Naive thymus-derived CD4-positive, alpha-beta T cell (primary cell): Measurements from ENCODE around the gene CELF2. TPM values are rescaled to one million over a fixed set of nuclear protein-coding genes. Genes with fewer than 3 reads are reported as not detected.

Experiments used
- ATAC-seq: fragments of 150-1000 bp; cut with Tn5 transposase; 2 replicates; pipeline ENCODE4 v1.10.0; 2021; ENCODE audit warnings: mild to moderate bottlenecking, moderate library complexity
- CTCF ChIA-PET: fragments of 350-600 bp; sonication (Branson Sonifier 250); formaldehyde crosslinking; loops from one replicate; lab custom pipeline; 2021; ENCODE audit warnings: antibody characterized with exemption; lab: Charles Lee
- POLR2A ChIA-PET: fragments of 350-600 bp; sonication (Branson Sonifier 250); formaldehyde crosslinking; loops from one replicate; lab custom pipeline; 2021; ENCODE audit warnings: antibody characterized with exemption, inconsistent platforms; lab: Charles Lee
- DNase-seq, 9 donors: peaks; one replicate each; pipeline versions ENCODE4 v3.0.0 to v3.0.0-alpha.2; 2020 to 2022; ENCODE audit warnings: mixed read lengths in 1 of 9
- H3K27ac ChIP-seq: one replicate; pipeline ENCODE4 v1.7.0; 2013; ENCODE audit warnings: mild to moderate bottlenecking, low read depth, low read length, moderate library complexity
- H3K27me3 ChIP-seq, 2 donors: one replicate each; pipeline ENCODE4 v1.7.0; 2013; ENCODE audit warnings: low read length in 2 of 2, mild to moderate bottlenecking in 2 of 2, moderate library complexity in 2 of 2; ENCODE audit not compliant: control insufficient read depth in 2 of 2, insufficient read depth in 2 of 2
- H3K36me3 ChIP-seq, 3 experiments: 1 replicate in 2 of 3; 2 replicates in 1 of 3; pipeline ENCODE4 v1.7.0; 2013; ENCODE audit warnings: low read length in 3 of 3, mild to moderate bottlenecking in 3 of 3, moderate library complexity in 1 of 3; ENCODE audit not compliant: insufficient read depth in 3 of 3, control insufficient read depth in 2 of 3
- H3K4me1 ChIP-seq, 2 donors: one replicate each; pipeline ENCODE4 v1.7.0; 2013; ENCODE audit warnings: low read length in 2 of 2, mild to moderate bottlenecking in 2 of 2, moderate library complexity in 1 of 2; ENCODE audit not compliant: control insufficient read depth in 2 of 2, insufficient read depth in 2 of 2
- H3K4me3 ChIP-seq: 2 replicates; pipeline ENCODE4 v1.7.0; 2013; ENCODE audit warnings: mild to moderate bottlenecking, low read length
- H3K9me3 ChIP-seq, 3 experiments: 1 replicate in 2 of 3; 2 replicates in 1 of 3; pipeline ENCODE4 v1.7.0; 2013; ENCODE audit warnings: low read length in 3 of 3; ENCODE audit not compliant: control insufficient read depth in 2 of 3
- H3K27ac Mint-ChIP-seq, 9 donors: one replicate each; pipeline ENCODE4 v1.8.0; 2020 to 2022; ENCODE audit warnings: mixed read lengths in 9 of 9, mild to moderate bottlenecking in 8 of 9, moderate library complexity in 5 of 9, inconsistent platforms in 2 of 9
- H3K27me3 Mint-ChIP-seq, 5 donors: one replicate each; pipeline ENCODE4 v1.8.0; 2021 to 2022; ENCODE audit warnings: mixed read lengths in 5 of 5, mild to moderate bottlenecking in 1 of 5
- H3K36me3 Mint-ChIP-seq, 5 donors: one replicate each; pipeline ENCODE4 v1.8.0; 2020 to 2022; ENCODE audit warnings: mixed read lengths in 5 of 5, mild to moderate bottlenecking in 3 of 5, inconsistent platforms in 1 of 5
- H3K4me1 Mint-ChIP-seq, 7 donors: one replicate each; pipeline ENCODE4 v1.8.0; 2020 to 2022; ENCODE audit warnings: mixed read lengths in 7 of 7, mild to moderate bottlenecking in 3 of 7, inconsistent platforms in 1 of 7
- H3K4me3 Mint-ChIP-seq, 10 donors: one replicate each; pipeline ENCODE4 v1.8.0; 2020 to 2022; ENCODE audit warnings: mild to moderate bottlenecking in 10 of 10, mixed read lengths in 10 of 10, moderate library complexity in 6 of 10, inconsistent platforms in 2 of 10
- H3K9me3 Mint-ChIP-seq, 11 donors: one replicate each; pipeline ENCODE4 v1.8.0; 2020 to 2022; ENCODE audit warnings: mixed read lengths in 11 of 11, mild to moderate bottlenecking in 4 of 11, inconsistent platforms in 1 of 11, moderate library complexity in 1 of 11
- intact Hi-C, 2 donors: fragments of 100-400 bp; cut with micrococcal nuclease; formaldehyde crosslinking; loops; one replicate each; pipeline ENCODE4 v1.15.1; 2023
- polyA plus RNA-seq, 2 donors: library from polyadenylated mRNA; unstranded; fragments of 300-500 nt; fragmentation: Illumina TruSeq; gene quantifications; one replicate each; pipeline ENCODE4 v1.2.3, GENCODE V29; 2021
- total RNA-seq, 6 experiments: library from RNA in 5 of 6; stranded (reverse) in 5 of 6; gene quantifications; 1 replicate in 5 of 6; 2 replicates in 1 of 6; pipeline ENCODE4 v1.2.3 and lab custom pipeline; 2021 to 2026

CELF2 gene
- total and polyA plus RNA-seq, 7 experiments from 2014 or later: 135 to 207 (median 178) TPM

- Histone ChIP-seq H3K4me3 (no peak overlapping the region), H3K4me1 (peaks cover 27 to 48% of the 10 kb centered on the region in 2 donors), H3K36me3 (peaks cover 8 to 64% (median 24%) of the 10 kb centered on the region in 3 experiments), H3K27me3 (no peaks in the 10 kb centered on the region), H3K9me3 (no peaks in the 10 kb centered on the region), H3K27ac (peak overlapping the region; percentile 31)
- DNase-seq: no peak
- Mint-ChIP-seq H3K36me3 (peaks cover 9 to 32% (median 17%) of the 10 kb centered on the region in 5 donors), H3K4me1 (peaks cover 28 to 60% (median 36%) of the 10 kb centered on the region in 7 donors), H3K27ac (no peak overlapping the region), H3K4me3 (no peak overlapping the region), H3K27me3 (no peaks in the 10 kb centered on the region), H3K9me3 (no peaks in the 10 kb centered on the region)
- CTCF ChIA-PET: no interaction called here
- no peak for ATAC-seq
- POLR2A ChIA-PET: interaction anchor here (0.6 to 1.0 kb wide), 3 partner anchors 20 to 74 kb away, joined by 3 to 4 read pairs (median 3); no protein-coding TSS in a partner anchor
- intact Hi-C loops: no loop called here
These were observed 229.2 kb downstream of the CELF2 start for GRCh38 chr10:11246752-11247467.

DNA sequence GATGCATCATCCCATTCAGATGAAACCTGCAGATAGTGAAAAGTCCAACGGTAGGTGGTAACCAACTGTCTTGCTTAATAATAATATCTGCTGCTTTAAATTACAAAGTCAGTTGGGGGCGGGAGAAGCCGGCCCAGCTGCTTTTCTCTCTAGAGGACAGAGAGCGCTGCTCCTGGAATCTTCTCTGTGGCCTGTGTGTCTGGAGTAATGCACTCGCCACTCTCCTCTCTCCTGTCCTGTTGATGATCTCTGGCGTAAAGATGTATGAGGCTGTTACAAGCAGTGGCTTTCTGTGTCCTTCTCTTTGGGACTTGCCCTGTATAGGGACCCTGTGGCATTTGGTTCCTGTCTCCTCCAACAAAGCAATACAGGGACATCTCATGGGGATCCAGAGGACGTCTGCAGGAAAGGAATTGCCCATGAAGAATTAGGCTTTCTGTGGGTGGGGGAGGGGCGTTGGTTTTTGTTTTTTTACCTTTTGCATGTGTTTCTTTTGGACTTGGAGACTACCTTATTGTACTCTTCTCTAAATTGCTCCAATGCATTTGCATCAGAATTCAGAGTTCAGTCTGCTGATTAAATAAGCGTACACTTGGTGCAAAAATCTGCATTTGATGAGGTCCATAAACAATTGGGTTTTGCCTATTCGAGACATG, 231.6 kb downstream of the CELF2 start:
- H3K4me1 Mint-ChIP-seq: peaks cover 19 to 50% (median 43%) of the 10 kb centered on the region in 7 donors
- CTCF ChIA-PET: no interaction called here
- intact Hi-C loops: no loop called here
- POLR2A ChIA-PET: interaction anchor here (0.7 to 1.3 kb wide), 4 partner anchors 8 to 91 kb away, joined by 3 read pairs; no protein-coding TSS in a partner anchor
- Histone ChIP-seq H3K27me3 (no peaks in the 10 kb centered on the region), H3K36me3 (peaks cover 8 to 70% (median 38%) of the 10 kb centered on the region in 3 experiments), H3K4me1 (peaks cover 25% of the 10 kb centered on the region in 2 donors), H3K4me3 (no peak overlapping the region), H3K9me3 (no peaks in the 10 kb centered on the region), H3K27ac (no peak overlapping the region)
- H3K9me3 Mint-ChIP-seq: no peaks in the 10 kb centered on the region
- no peaks in the 10 kb centered on the region for H3K27me3 Mint-ChIP-seq
- peak overlapping the region in 1 of 10 donors; percentile 11 for H3K4me3 Mint-ChIP-seq
- peak overlapping the region in 7 of 9 donors; percentile 14 to 83 (median 72) for H3K27ac Mint-ChIP-seq
- ATAC-seq: no peak
- peaks cover 8 to 31% (median 19%) of the 10 kb centered on the region in 5 donors for H3K36me3 Mint-ChIP-seq
- DNase-seq: no peak

DNA sequence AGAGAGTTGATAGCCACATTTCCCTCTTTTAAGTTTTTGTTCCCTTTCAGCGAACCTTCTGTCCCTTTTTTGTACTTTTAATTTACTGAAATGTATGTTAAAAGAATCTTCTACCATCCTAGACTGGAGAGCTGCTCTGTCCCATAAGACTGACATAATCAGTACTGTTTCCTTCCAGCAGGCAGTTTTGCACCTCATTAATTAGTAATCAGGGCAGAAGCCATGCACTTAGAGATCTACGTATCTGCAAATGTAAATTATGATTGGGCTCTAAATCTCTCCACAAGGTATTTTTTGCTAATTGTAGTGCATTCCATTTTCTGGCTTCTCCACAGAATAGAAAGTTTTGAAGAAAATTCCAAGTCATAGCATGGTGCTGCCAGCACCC, 232.1 kb downstream of the CELF2 start:
- no peaks in the 10 kb centered on the region for H3K9me3 ChIP-seq
- ChIA-PET POLR2A (no interaction called here), CTCF (no interaction called here)
- ATAC-seq (no peak), DNase-seq (no peak)
- no peak overlapping the region for H3K4me3 Mint-ChIP-seq
- no peak overlapping the region for H3K4me3 ChIP-seq
- peak overlapping the region in 7 of 9 donors; percentile 33 to 83 (median 72) for H3K27ac Mint-ChIP-seq
- intact Hi-C loops: loop anchor here in 1 of 2 donors (2.0 kb wide), 1 partner anchor 15 kb away; no protein-coding TSS in a partner anchor
- no peaks in the 10 kb centered on the region for H3K9me3 Mint-ChIP-seq
- peaks cover 8 to 33% (median 20%) of the 10 kb centered on the region in 5 donors for H3K36me3 Mint-ChIP-seq
- peak overlapping the region; percentile 3 for H3K27ac ChIP-seq
- H3K27me3 Mint-ChIP-seq: no peaks in the 10 kb centered on the region
- H3K36me3 ChIP-seq: peaks cover 9 to 75% (median 40%) of the 10 kb centered on the region in 3 experiments
- peaks cover 20 to 22% of the 10 kb centered on the region in 2 donors for H3K4me1 ChIP-seq
- peaks cover 21 to 54% (median 48%) of the 10 kb centered on the region in 7 donors for H3K4me1 Mint-ChIP-seq
- no peaks in the 10 kb centered on the region for H3K27me3 ChIP-seq

- Mint-ChIP-seq H3K36me3 (peaks cover 8 to 38% (median 20%) of the 10 kb centered on the region in 5 donors), H3K4me1 (peaks cover 26 to 60% (median 53%) of the 10 kb centered on the region in 7 donors), H3K9me3 (no peaks in the 10 kb centered on the region), H3K4me3 (peak overlapping the region in 1 of 10 donors; percentile 14), H3K27me3 (no peaks in the 10 kb centered on the region), H3K27ac (peak overlapping the region in 8 of 9 donors; percentile 33 to 84 (median 72))
- Histone ChIP-seq H3K9me3 (no peaks in the 10 kb centered on the region), H3K4me3 (no peak overlapping the region), H3K27ac (no peak overlapping the region), H3K36me3 (peaks cover 14 to 80% (median 45%) of the 10 kb centered on the region in 3 experiments), H3K27me3 (no peaks in the 10 kb centered on the region), H3K4me1 (peaks cover 16 to 17% of the 10 kb centered on the region in 2 donors)
- peak; percentile 17 for ATAC-seq
- POLR2A ChIA-PET: no interaction called here
- CTCF ChIA-PET: no interaction called here
- DNase-seq: no peak
- intact Hi-C loops: loop anchor here in 1 of 2 donors (2.0 kb wide), 1 partner anchor 14 kb away; no protein-coding TSS in a partner anchor
These were observed 232.6 kb downstream of the CELF2 start for GRCh38 chr10:11250304-11250703.

DNA sequence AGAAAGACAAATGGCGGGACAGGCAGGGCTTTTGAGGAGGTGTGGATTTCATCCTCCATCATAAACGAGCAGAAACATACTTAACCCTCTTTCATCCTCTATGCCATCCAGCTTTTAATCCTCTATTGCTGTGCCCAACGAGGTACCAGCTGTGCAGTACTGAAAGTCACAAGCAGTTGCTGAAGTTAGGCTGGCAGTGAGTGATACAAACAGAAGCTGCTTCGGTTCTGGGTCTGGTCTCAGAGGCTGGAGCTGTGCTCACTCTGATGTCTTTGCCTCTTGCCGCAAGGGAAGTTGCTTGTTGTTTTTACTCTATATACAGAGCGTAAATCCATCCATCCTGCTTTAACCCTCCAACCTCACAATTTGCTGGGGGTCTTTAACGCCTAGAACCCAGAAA, 235.2 kb downstream of the CELF2 start:
- H3K36me3 ChIP-seq: peaks cover 19 to 89% (median 70%) of the 10 kb centered on the region in 3 experiments
- H3K9me3 ChIP-seq: no peaks in the 10 kb centered on the region
- H3K27ac ChIP-seq: no peak overlapping the region
- peak overlapping the region in 6 of 9 donors; percentile 4 to 82 (median 38) for H3K27ac Mint-ChIP-seq
- CTCF ChIA-PET: interaction anchor here (0.7 kb wide), 1 partner anchor 150 kb away, joined by 3 read pairs; no protein-coding TSS in a partner anchor
- H3K27me3 ChIP-seq: no peaks in the 10 kb centered on the region
- H3K36me3 Mint-ChIP-seq: peaks cover 8 to 54% (median 37%) of the 10 kb centered on the region in 5 donors
- POLR2A ChIA-PET: interaction anchor here (0.8 kb wide), 1 partner anchor 178 kb away, joined by 3 read pairs; no protein-coding TSS in a partner anchor
- peaks cover 40 to 80% (median 74%) of the 10 kb centered on the region in 7 donors for H3K4me1 Mint-ChIP-seq
- no peaks in the 10 kb centered on the region for H3K27me3 Mint-ChIP-seq
- peak overlapping the region in 1 of 10 donors; percentile 14 for H3K4me3 Mint-ChIP-seq
- DNase-seq: no peak
- ATAC-seq: no peak
- no peaks in the 10 kb centered on the region for H3K9me3 Mint-ChIP-seq
- intact Hi-C loops: no loop called here
- peaks cover 0 to 2% of the 10 kb centered on the region in 2 donors for H3K4me1 ChIP-seq
- H3K4me3 ChIP-seq: no peak overlapping the region

- H3K36me3 Mint-ChIP-seq: peaks cover 14 to 58% (median 43%) of the 10 kb centered on the region in 5 donors
- H3K9me3 Mint-ChIP-seq: no peaks in the 10 kb centered on the region
- ChIA-PET POLR2A (interaction anchor here (0.8 kb wide), 1 partner anchor 178 kb away, joined by 3 read pairs; no protein-coding TSS in a partner anchor), CTCF (no interaction called here)
- H3K4me3 Mint-ChIP-seq: peak overlapping the region in 1 of 10 donors; percentile 14
- peaks cover 0 to 5% of the 10 kb centered on the region in 2 donors for H3K4me1 ChIP-seq
- no peaks in the 10 kb centered on the region for H3K9me3 ChIP-seq
- no peaks in the 10 kb centered on the region for H3K27me3 ChIP-seq
- H3K27me3 Mint-ChIP-seq: no peaks in the 10 kb centered on the region
- peaks cover 24 to 90% (median 75%) of the 10 kb centered on the region in 3 experiments for H3K36me3 ChIP-seq
- peak overlapping the region in 7 of 9 donors; percentile 4 to 82 (median 65) for H3K27ac Mint-ChIP-seq
- intact Hi-C loops: no loop called here
- ATAC-seq (no peak), DNase-seq (no peak)
- H3K4me1 Mint-ChIP-seq: peaks cover 40 to 82% (median 77%) of the 10 kb centered on the region in 7 donors
- H3K4me3 ChIP-seq: no peak overlapping the region
- H3K27ac ChIP-seq: no peak overlapping the region
These were observed 235.8 kb downstream of the CELF2 start for GRCh38 chr10:11253385-11254002.
